NCI-H345 treated with DMSO at 0.1 percent for 48 hours (cell line): ENCODE data around the gene ACTR5.

Source experiments
- DNase-seq: peaks from one replicate; lab custom pipeline; 2025; ENCODE audit not compliant: unreplicated experiment; lab: John Stamatoyannopoulos, UW

ACTR5 gene

DNA sequence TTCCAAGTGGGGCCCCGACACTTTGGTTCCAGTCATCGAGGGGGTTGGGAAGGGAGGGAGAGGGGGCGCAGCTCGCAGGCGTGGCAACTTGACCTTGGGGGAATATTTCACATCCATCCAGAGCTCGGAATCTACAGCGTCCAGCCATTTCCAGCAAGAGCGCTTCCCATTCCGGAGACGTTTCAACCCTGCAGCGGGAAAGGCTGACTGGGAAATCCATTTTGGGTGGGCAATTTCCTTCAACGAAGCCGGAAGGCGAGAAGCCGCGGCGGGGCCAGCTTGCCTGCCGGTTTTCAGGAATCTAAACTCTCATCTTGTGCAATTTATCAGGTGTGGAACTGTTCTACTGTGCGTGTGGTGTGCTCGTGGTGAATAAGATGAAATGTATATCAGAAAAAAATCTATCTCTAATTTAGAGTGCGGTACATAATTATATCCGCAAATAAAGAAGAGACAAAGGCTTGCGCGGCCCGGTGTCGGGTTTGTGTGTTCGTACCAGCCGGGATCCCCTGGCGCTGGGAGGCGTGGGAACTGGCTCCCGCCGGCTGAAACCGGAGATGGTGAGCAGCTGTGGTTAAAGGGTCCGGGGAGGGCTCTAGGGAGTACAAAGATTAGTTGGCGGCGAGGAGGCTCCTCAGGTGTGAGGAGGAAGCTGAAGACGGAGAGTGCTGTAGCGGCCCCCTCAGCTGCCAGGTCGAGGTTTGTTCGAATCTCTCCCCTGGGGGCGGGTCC lies 19.2 kb upstream of the ACTR5 start:
- DNase-seq: peak; percentile 16

- no peak for DNase-seq
Measured at GRCh38 chr20:38729767-38730166, 18.5 kb upstream of the ACTR5 start.

GRCh38 chr20:38730167-38730988 lies 17.9 kb upstream of the ACTR5 start:
- DNase-seq: no peak

GRCh38 chr20:38730989-38731737 lies 17.1 kb upstream of the ACTR5 start:
- DNase-seq: peak; percentile 65

DNA sequence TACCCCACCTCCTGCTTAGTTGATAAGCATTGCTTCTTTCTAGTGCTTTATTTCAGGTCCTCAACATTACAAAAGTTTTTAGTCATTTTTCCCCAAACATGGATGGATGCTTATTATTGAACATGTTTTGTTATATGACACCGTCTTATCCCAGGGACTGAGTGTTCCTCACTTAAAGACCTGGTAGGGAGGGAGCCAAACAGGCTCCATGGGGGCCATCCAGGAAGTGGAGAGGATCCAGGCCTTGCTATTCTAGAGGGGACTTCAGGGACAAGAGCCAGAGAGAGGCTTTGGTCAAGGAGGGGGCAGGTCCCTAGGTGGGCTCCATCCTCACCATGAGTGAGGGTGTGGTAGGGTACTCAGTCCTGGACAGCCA lies 16.5 kb upstream of the ACTR5 start:
- DNase-seq: no peak

DNA sequence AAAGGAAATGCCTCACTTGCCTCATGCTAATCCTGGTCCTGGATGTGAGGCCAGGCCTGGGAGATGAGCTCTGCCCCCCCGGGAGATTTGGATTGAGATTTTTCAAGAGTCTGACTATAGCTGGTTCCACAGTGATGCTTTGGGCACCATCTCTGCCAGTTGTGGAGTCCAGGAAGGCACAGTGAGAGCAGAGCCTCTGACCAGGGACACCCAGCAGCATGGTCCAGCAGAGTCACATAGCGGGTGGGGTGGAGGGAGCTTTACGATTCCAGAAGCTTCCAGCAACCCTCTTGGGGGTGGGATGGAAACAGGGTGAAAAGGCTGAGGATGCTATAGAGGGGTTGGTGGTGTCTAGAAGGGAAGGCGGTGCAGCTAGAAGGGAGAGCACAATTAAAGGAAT lies 15.3 kb upstream of the ACTR5 start:
- DNase-seq: no peak

DNA sequence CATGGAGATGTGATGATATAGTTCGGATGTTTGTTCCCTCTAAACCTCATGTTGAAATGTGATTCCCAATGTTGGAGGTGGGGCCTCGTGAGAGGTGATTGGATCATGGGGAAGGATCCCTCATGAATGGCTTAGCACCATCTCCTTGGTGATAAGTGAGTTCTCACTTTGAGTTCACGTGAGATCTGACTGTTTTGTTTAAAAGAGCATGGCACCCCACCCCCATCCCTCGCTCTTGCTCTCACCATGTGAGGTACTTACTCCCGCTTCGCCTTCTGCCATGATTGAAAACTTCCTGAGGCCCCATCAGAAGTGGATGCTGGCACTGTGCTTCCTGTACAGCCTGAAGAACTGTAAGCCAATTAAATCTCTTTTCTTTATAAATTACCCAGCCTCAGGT lies 13.1 kb upstream of the ACTR5 start:
- DNase-seq: no peak

GRCh38 chr20:38737887-38738286 lies 10.4 kb upstream of the ACTR5 start:
- no peak for DNase-seq

GRCh38 chr20:38745757-38746156 lies 2.5 kb upstream of the ACTR5 start:
- DNase-seq: no peak

GRCh38 chr20:38747495-38748096 lies 664 bp upstream of the ACTR5 start:
- no peak for DNase-seq

GRCh38 chr20:38748861-38749149 lies 545 bp downstream of the ACTR5 start:
- peak; percentile 53 for DNase-seq

- DNase-seq: peak; percentile 21
Measured at GRCh38 chr20:38751360-38751976, 3.2 kb downstream of the ACTR5 start.

DNA sequence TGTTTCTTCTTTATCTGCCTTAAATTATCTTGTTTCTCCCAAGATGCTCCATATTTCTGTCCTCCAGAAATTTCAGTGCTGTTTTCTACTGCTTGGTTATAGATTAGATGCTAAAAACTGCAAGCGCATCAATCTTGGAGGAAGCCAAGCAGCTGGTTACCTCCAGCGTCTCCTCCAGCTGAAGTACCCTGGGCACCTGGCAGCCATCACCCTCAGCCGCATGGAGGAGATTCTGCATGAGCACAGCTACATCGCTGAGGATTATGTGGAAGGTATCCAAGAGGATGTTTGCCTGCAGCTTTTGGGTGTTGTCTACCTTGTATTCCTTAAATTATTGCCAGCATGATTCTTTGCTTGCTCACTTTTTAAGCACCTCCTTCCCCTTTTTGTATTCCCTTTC lies 3.8 kb downstream of the ACTR5 start:
- DNase-seq: no peak

GRCh38 chr20:38754924-38755323 lies 6.7 kb downstream of the ACTR5 start:
- DNase-seq: no peak

DNA sequence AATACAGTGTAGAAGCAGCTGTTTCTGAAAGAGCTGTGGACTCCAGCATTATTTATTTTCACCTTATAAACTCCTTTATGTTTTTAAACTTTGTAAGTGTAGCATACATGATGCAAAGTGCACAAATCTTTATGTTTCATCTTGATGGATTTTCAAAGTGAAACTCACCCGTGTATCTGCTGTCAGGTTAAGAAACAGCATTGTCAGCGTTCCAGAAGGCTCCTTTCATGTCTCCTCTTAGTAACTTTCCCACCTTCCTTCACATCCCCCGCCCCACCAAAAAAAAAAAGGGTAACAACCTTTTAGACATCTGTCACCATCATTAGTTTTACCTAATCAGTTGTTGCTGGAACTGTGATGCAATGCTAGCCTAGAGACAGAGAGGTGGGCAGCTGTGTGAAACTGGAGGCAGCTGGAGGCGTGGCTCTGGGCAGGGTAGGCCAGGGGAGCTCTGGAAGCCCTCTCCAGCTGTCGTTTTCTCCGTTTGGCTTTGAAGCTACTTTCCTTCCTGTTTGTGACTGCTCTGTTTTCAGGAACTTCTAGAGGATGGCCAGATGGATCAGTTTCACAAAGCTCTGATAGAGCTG lies 7.2 kb downstream of the ACTR5 start:
- no peak for DNase-seq

- DNase-seq: no peak
Measured at GRCh38 chr20:38757145-38757775, 9.0 kb downstream of the ACTR5 start.

DNA sequence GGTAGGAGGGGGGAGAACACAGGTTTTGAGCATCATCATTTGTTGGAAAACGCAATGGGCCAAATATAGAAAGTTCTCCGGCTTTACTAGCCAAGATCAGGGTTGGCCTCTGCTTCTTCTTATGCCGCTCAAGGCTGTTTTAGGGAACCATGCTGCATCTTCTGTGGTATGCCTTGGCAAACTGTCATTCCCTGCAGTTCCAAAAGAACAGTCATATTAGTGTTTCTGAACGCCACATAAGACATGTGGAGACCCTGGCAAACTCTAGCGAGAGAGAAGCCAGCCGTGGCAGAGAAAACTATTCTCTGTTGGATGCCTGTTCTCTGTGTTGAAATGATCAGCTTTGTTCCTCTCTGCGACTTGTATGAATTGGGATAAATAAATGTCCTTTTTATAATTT lies 10.8 kb downstream of the ACTR5 start:
- no peak for DNase-seq

GRCh38 chr20:38760978-38761377 lies 12.7 kb downstream of the ACTR5 start:
- no peak for DNase-seq

DNA sequence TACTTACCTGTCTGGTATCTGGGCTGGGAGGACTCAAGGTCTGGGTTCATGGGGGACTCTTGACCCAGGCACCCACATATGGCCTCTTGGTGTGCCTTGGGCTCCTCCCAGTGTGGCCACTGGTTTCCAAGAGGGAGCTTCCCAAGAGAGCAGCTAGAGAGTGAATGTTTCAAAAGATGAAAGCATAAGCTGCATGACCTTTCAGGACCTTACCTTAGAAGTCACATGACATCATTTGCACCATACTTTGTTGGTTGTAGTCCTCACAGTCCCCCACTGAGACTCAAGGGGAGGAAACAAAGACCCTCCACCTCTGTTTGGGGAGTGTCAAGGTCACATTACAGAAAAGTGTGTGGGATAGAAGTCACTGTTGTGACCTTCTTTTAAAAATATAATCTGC lies 13.9 kb downstream of the ACTR5 start:
- no peak for DNase-seq

DNA sequence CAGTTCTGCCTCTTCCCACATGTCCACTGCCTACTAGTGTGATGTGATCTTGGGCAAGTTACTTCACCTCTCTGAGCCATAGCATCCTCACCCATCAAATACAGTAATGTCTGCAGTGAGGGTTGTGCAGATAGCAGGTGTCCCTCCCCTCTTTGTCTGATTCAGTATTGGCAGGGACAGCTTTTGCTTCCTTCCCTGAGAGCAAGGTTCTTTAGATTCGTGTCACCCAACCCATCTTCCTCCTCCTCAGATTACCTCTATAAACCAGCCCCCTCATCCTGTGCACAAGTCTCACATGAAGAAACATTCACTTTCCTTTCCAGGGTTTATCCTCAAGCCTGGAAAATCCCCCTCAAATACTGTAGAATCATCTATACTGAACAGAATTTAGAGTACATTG lies 15.4 kb downstream of the ACTR5 start:
- DNase-seq: no peak
